Peyer's patch (tissue), 4 donors: Measurements from ENCODE around the gene CD248.

Source experiments
- POLR2A ChIP-seq, 2 donors: fragments of 450-650 bp; IDR thresholded peaks; one replicate each; pipeline ENCODE4 v1.5.1; 2017; ENCODE audit warnings: antibody characterized with exemption in 2 of 2, mild to moderate bottlenecking in 2 of 2, moderate library complexity in 2 of 2
- TF ChIP-seq, protein P1 (sequence below), 6 experiments: fragments of 450-650 bp in 4 of 6; fragments of 200-600 bp in 2 of 6; sonication (generic) in 1 of 6; IDR thresholded peaks; one replicate each; pipeline ENCODE4 v1.5.1; 2017 to 2019; ENCODE audit warnings: antibody characterized with exemption in 6 of 6, mild to moderate bottlenecking in 3 of 6, moderate library complexity in 1 of 6

DNA sequence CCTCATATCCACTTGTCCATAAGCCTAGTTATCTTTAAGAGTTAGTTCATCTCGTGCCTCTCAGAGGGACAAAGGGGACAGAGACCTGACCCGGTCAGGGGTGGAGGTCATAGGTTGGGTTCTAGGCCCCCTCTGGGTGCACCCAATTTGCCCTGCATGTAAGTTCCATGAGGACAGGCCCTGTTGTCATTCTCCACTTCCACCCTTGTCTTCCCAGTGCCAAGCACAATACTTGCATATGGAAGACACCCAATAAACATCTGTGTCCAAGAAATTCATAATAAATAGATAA lies 26.6 kb downstream of the CD248 start:
- no peak for TF ChIP-seq POLR2A (IDR thresholded peaks at IDR 0.05)
- TF ChIP-seq, protein P1, sequence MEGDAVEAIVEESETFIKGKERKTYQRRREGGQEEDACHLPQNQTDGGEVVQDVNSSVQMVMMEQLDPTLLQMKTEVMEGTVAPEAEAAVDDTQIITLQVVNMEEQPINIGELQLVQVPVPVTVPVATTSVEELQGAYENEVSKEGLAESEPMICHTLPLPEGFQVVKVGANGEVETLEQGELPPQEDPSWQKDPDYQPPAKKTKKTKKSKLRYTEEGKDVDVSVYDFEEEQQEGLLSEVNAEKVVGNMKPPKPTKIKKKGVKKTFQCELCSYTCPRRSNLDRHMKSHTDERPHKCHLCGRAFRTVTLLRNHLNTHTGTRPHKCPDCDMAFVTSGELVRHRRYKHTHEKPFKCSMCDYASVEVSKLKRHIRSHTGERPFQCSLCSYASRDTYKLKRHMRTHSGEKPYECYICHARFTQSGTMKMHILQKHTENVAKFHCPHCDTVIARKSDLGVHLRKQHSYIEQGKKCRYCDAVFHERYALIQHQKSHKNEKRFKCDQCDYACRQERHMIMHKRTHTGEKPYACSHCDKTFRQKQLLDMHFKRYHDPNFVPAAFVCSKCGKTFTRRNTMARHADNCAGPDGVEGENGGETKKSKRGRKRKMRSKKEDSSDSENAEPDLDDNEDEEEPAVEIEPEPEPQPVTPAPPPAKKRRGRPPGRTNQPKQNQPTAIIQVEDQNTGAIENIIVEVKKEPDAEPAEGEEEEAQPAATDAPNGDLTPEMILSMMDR (IDR thresholded peaks at IDR 0.05), result no peak
